Measurements from ENCODE around the gene RALGPS2.

DNA sequence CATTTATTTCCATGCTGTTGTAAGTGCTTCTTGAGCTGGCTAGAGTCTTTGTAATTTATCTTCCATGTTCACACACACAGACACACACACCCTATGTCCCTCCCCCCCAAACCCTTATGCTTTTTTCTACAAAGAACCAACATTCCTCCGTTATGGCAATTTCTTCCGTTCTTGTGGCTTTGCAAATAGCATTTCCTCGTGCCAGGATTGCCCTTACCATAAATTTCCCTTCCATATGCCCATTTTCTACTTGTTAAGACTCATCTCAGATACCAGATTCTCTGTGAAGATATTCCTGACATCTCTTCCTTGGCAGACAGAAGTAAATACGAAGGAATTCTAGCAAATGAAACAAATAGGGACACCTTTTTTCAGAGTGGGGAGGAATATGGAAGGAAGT lies 26.0 kb downstream of the RALGPS2 start:
- TF ChIP-seq, protein P1, sequence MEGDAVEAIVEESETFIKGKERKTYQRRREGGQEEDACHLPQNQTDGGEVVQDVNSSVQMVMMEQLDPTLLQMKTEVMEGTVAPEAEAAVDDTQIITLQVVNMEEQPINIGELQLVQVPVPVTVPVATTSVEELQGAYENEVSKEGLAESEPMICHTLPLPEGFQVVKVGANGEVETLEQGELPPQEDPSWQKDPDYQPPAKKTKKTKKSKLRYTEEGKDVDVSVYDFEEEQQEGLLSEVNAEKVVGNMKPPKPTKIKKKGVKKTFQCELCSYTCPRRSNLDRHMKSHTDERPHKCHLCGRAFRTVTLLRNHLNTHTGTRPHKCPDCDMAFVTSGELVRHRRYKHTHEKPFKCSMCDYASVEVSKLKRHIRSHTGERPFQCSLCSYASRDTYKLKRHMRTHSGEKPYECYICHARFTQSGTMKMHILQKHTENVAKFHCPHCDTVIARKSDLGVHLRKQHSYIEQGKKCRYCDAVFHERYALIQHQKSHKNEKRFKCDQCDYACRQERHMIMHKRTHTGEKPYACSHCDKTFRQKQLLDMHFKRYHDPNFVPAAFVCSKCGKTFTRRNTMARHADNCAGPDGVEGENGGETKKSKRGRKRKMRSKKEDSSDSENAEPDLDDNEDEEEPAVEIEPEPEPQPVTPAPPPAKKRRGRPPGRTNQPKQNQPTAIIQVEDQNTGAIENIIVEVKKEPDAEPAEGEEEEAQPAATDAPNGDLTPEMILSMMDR (IDR thresholded peaks at IDR 0.05): no peak
- TF ChIP-seq POLR2A (IDR thresholded peaks at IDR 0.05): no peak

Data from adrenal gland (tissue), 5 donors.